ENCODE results near the gene GPR137.
A peak's percentile ranks its signal among the peaks of the same experiment; 100 is the strongest.
"Not testable (repeated sequence)": the region's sequence is repeated elsewhere in the genome, so short reads cannot be mapped to it uniquely, and the experiment has no call there.

GPR137 gene

DNA sequence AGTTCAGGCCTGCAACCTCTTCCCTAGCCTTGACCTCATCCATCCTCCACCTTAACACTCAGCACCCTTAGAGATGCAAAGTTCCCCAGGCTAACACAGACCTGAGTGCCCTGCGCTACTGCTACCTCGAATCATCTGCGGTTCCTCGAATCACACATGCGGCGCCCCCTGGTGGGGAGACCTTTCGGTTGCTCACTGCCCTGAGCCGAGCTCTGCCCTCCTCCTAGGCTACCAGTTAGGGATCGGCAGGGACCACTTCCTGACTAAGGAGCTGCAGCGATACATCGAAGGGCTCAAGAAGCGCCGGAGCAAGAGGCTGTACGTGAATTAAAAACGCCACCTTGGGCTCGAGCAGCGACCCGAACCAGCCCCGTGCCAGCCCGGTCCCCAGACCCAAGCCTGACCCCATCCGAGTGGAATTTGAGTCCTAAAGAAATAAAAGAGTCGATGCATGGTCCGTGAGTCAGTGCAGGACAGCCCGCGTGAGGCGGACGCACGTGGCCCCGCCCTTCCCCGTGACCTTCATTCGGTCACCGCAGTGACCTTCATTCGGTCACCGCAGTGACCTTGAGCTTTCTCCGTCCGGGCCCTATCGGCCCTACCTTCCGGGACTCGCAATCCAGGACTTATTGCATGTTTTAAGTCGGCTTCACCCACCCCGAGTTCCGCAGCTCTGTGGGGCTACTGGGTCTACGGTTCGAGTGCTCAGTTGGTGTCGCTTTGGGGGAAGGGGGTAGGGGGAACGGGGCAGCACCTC is 18.8 kb downstream of the GPR137 start:
- peak; percentile 80 for DNase-seq (ENCODE audit: low spot score)

DNA sequence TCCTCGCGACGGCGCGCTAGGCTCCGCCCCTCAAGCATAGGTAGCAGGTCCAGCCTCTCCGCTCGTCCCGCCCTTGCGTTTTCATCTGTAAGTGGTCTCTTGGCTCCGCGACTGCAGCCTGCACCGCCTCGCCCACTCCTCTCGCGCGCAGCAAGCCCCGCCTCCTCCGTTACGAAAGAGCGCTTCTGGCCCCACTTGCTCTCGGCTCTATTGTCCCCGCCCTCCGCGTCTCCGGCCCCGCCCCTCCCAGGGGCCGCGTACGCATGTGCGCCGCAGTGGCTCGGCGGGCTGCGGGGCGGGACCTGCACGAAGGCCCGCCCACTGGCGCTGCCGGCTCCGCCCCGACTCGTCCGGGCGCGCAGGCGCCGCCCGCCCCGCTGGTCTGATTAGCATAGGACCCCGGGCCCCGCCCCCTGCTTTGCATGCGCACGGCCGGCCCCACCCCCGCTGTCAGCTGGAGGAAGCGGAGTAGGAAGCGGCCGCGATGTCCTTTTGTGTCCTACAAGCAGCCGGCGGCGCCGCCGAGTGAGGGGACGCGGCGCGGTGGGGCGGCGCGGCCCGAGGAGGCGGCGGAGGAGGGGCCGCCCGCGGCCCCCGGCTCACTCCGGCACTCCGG is 19.5 kb downstream of the GPR137 start, which contains the start of gene ESRRA:
Gene ESRRA, plus strand, starts transcription at position 450 of the 616 bp plus-strand sequence. CDS start 1,656 bp downstream, outside the sequence.
- DNase-seq (ENCODE audit: low spot score): peak; percentile 85

DNA sequence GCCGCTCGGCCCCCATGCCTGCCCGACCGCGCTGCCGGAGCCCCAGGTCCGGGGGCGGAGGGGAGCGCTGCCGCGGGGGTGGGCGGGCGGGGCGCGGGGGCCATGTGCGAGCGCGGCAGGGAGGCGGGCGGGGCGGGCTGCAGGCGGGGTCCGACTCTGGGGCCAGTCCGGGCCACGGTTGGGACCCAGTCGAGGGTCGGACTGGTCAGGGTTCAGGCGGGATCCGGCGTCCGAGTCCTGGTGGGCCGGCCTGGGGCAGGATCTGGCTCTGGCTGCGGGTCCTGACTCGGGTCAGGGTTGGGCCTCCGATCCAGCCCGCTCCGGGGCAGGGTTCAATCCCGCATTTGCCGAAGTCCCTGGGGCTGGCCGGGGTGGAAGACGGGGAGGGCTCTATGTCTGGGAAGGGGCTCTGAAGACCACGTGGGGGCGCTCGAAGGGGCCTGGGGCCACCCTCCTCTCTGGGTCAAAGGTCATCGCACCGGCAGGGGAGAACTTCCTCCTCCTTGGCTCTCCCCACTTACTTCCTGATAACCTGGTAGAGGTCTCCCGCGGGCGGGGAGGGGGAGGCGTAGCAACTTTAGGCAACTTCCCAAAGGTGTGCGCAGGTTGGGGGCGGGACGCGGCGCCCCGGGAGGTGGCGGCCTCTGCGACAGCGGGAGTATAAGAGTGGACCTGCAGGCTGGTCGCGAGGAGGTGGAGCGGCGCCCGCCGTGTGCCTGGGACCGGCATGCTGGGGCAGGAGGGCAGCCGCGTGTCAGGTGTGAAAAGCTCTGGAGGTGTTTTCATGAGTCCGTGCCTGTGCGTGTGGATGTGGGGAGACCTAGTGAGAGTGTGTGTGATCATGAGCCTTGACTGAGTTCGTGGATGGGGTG is 20.3 kb downstream of the GPR137 start:
- DNase-seq (ENCODE audit: low spot score): peak; percentile 58

DNA sequence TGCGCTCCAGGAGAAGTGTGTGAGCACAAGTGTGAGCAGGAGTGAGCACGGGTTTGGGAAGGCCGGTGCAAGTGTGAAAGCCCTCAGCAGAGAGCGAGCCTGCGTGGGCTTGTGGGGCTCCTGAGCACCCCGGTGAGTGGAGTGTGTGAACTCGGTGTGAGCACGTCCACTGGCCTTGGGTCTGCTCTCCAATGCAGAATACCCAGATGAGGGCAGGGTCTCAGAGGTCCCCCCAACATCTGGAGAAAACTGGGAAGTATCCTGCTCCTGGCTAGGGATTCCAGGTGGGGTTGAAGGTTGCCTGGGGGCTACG is 20.9 kb downstream of the GPR137 start:
- DNase-seq (ENCODE audit: low spot score): no peak

DNA sequence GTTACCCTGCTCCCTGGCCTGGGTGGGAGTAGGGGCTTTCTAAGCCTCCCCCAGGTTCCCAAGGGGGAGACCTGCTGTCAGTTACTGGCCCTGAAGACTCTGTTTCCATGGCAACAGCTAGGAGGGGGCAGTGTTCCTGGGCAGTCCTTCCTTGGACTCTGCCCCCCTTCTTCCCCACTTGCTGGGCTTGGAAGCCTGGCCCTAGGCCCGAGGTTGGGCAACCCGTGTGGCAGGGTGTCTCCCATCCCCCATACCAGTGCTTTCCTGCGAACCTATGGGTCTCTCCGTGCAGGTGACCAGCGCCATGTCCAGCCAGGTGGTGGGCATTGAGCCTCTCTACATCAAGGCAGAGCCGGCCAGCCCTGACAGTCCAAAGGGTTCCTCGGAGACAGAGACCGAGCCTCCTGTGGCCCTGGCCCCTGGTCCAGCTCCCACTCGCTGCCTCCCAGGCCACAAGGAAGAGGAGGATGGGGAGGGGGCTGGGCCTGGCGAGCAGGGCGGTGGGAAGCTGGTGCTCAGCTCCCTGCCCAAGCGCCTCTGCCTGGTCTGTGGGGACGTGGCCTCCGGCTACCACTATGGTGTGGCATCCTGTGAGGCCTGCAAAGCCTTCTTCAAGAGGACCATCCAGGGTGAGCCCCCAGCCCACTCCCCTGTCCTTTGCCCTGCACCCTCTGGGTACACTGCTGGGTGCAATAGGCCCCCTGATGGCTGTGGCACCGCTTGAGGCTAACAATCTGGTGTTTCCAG is 21.4 kb downstream of the GPR137 start:
- no peak for DNase-seq (ENCODE audit: low spot score)

DNA sequence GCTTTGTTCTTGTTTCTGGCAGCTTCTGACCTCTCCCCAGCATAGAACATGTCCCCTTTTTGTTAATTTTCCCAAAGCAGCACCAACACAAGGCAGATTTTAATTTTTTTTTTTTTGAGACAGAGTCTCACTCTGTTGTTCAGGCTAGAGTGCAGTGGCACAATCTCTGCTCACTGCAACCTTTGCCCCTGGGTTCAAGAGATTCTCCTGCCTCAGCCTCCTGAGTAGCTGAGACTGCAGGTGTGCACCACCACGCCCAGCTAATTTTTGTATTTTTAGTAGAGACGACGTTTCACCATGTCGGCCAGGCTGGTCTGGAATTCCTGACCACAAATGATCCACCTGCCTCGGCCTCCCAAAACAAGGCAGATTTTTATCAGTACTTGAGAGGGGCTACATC is 22.1 kb downstream of the GPR137 start:
- not testable (repeated sequence) for DNase-seq (ENCODE audit: low spot score)

DNA sequence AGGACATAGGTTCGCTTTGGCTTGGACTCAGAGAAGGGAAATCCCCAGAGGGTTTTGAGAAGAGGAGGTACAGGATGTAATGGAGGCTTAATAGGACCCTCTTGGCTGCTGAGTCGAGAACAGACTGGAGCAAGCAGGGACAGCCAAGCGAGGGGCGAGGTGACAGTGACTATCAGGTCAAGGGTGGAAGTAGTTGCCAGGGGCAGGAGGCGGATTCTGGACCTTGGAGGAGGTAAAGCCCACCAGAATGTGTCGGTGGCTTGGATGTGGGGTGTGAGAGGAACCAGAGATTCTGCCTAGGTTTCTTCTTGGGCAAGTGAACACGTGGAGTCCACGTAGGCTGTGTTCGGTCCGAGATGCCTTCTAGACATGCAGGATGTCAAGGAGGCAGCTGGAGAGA is 27.3 kb downstream of the GPR137 start:
- DNase-seq (ENCODE audit: low spot score): no peak

DNA sequence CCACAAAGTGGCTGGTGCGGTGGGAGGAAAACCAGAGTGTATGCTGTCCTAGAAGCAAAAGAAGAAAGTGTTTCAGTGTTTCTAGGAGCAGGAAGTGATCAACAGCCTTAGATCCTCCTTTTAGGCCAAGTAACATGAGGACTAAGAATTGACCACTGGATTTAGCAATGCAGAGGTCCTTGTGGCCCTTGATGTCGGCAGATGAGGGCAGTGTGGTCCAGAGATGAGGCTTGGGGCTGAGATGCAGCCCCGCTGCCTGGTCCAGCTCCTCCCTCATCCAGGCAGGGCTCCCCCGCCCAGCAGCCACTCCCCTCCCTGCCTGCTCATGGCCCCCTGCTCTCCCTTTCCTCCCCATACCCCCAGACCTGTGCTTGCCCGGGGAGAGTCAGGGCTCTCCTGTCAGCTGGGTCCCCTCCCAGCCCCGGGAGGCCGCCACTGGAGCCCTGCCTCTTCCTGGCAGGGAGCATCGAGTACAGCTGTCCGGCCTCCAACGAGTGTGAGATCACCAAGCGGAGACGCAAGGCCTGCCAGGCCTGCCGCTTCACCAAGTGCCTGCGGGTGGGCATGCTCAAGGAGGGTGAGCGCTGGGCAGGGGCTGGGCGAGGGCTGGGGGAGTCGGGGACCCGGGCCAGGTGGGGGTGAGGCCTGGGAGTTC is 28.0 kb downstream of the GPR137 start:
- no peak for DNase-seq (ENCODE audit: low spot score)

DNA sequence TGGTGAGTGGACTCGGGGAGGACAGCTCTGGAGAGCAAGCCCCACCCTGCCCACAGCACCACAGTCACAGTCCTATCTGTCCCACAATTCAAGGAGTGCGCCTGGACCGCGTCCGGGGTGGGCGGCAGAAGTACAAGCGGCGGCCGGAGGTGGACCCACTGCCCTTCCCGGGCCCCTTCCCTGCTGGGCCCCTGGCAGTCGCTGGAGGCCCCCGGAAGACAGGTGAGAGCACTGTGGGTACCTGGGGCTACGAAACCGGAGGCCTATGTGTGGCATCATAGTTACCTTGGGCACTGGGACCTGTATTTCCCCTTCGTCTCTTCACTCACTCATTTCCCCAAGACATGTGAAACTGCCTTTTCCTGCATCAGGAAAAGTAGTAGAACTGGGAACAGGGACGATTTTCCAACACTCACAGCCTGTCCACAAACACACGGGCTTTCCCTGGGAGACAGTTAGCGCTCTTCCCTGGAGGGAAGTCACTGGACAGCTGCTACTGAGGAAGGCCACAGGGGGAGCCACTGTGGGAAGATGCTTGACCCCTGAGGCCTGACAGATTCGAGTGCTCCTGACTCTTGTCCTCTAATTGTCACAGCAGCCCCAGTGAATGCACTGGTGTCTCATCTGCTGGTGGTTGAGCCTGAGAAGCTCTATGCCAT is 28.6 kb downstream of the GPR137 start:
- no peak for DNase-seq (ENCODE audit: low spot score)

DNA sequence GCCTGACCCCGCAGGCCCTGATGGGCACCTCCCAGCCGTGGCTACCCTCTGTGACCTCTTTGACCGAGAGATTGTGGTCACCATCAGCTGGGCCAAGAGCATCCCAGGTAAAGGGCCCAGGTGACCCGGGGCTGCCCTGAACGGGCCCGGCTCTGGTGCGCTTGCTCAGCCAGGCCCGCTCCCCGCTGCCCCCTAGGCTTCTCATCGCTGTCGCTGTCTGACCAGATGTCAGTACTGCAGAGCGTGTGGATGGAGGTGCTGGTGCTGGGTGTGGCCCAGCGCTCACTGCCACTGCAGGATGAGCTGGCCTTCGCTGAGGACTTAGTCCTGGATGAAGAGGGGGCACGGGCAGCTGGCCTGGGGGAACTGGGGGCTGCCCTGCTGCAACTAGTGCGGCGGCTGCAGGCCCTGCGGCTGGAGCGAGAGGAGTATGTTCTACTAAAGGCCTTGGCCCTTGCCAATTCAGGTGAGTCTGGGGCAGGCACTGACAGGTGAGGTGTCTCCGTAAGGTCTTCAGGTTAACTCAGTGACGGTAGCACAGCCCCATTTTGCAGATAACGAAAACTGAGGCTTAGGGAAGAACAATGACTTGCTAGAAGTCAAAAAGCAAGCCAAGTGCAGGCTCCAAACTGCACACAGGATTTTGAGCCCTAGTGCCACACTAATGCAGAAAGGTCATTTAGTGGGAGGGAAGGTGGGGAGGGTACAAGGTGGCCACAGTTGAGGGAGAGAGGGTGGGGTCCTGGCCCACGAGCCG is 29.3 kb downstream of the GPR137 start:
- no peak for DNase-seq (ENCODE audit: low spot score)

DNA sequence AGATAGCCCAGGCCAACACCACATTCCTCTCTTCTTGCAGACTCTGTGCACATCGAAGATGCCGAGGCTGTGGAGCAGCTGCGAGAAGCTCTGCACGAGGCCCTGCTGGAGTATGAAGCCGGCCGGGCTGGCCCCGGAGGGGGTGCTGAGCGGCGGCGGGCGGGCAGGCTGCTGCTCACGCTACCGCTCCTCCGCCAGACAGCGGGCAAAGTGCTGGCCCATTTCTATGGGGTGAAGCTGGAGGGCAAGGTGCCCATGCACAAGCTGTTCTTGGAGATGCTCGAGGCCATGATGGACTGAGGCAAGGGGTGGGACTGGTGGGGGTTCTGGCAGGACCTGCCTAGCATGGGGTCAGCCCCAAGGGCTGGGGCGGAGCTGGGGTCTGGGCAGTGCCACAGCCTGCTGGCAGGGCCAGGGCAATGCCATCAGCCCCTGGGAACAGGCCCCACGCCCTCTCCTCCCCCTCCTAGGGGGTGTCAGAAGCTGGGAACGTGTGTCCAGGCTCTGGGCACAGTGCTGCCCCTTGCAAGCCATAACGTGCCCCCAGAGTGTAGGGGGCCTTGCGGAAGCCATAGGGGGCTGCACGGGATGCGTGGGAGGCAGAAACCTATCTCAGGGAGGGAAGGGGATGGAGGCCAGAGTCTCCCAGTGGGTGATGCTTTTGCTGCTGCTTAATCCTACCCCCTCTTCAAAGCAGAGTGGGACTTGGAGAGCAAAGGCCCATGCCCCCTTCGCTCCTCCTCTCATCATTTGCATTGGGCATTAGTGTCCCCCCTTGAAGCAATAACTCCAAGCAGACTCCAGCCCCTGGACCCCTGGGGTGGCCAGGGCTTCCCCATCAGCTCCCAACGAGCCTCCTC is 30.2 kb downstream of the GPR137 start:
- DNase-seq (ENCODE audit: low spot score): not testable (repeated sequence)

DNA sequence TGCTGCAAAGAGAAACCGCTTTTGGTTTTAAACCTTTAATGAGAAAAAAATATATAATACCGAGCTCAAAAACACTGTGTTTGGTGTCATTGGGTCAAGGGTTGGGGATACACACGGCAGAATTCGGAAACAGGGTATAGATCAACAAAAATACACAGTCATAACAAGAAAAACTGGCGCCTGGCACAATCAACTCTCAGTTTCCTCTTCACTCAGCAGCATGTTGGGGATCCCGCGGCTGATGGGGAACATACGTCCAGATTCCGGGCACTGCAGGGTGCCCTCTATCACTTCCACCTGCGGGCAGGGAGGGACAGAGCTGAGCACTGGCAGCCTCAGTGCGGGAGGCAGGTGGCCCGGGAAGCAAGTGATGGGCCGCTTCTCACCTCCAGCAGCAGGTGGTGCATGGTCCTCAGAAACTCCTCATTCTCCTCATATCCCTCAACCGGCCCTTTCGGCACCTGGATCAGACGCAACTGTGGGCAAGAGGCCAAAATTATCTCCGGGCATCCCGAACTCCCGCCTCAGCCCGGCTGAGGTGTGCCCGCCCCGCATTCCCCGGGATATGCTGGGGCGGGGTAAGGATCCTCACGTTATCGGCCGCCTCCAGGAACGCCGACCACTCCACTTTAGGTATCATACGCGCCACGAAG is 31.1 kb downstream of the GPR137 start:
- no peak for DNase-seq (ENCODE audit: low spot score)

DNA sequence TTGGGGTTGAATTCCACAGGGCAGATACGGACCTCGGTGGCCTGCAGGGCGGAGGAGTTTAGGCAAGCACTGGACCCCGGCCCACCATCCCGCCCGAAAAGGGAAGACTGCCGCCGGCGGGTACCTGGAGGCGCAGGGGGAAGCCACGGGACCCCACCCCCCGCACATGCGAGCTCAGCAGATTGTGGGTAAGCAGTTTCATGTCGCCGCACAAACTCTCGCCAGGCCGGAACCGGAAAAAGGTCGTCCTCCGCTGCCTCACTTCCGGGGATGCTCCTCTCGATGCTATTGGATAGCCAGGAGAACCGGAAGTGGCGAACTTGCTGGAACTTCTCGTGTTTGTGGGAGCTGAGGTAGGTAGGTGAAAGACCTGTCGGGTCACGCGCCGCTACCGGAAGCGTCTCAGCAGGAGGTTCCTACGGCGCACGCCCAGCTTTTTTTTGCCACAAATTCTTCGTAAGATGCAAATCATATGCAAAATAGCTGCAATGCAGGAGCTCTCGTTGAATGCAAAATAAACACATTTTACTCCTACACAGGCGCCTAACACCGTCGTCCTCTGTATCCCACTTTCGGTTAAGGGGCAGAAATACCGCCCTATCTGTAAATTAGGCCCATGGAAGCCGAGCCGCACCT is 31.8 kb downstream of the GPR137 start, which contains the start of gene TRMT112:
Gene TRMT112, minus strand, starts transcription at position 235 of the 636 bp plus-strand sequence. Its CDS starts 33 bp downstream, at position 202.
- DNase-seq (ENCODE audit: low spot score): peak; percentile 87

DNA sequence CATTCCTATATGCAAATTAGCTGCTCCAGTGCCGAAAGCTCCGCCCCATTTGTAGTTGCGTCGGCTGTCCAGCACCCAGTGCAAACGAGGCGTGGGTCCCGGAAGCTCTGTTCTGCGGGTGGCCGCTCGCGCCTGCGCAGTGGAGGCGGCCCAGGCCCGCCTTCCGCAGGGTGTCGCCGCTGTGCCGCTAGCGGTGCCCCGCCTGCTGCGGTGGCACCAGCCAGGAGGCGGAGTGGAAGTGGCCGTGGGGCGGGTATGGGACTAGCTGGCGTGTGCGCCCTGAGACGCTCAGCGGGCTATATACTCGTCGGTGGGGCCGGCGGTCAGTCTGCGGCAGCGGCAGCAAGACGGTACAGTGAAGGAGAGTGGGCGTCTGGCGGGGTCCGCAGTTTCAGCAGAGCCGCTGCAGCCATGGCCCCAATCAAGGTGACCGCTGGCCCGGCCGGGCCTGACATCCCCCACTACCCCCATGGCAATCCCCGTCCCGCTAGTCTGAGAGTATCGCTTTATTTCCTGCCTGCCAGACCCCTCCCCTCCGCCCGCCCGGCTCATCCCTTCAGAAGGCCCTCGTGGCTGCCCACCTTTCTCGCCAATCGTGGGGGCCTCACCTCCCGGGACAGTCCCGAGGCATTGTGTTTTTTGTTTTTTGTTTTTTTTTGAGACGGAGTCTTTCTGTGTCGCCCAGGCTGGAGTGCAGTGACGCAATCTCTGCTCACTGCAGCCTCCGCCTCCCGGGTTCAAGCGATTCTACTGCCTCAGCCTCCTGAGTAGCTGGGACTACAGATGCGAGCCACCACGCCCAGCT is 32.5 kb downstream of the GPR137 start, which contains the start of gene PRDX5:
Gene PRDX5, plus strand, starts transcription at position 161 of the 805 bp plus-strand sequence. Its CDS starts 95 bp downstream, at position 256.
- DNase-seq (ENCODE audit: low spot score): peak; percentile 86

DNA sequence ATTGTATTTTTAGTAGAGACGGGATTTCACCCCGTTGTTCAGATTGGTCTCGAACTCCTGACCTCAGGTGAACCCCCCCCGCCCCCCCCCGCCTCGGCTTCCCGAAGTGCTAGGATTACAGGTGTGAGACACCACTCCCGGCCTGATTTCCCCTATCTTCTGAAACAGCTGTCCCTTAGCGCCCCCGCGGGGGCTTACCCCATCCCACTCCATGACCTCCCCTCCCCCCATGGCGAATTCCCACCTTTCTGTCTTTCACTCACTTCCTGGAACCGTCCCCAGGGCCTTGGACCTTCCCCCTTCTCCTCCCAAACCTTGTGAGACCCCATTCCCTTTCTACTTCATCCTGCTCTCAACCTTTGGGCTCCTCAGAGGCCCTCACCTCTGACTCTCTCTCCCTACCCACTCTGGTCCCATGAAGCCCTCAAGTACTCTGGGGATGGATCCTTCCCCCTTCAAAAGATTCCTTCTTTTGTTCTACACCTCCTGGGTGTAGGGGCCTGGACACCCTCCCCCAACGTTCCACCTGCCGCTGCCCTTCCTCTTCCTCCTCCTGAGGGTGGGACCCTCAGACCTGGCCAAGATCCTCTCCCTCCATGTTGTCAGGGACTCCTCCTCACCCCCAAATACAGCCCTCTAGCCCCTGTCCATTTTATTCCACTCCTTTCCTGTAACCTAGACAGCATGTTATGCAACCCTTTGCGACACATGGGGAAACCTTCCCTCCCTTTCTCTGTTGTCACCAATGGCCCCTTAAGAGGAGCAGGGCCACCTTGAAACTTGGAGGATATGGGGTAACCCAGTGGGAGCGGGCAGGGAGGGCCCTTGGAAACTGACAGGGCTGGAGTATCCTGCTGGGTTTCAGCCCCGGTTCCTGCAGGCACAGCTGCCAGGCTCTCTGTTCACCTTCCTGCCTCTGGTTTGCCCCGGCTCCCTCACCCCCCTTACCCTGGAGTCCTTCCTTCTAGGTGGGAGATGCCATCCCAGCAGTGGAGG is 33.4 kb downstream of the GPR137 start:
- DNase-seq (ENCODE audit: low spot score): no peak

DNA sequence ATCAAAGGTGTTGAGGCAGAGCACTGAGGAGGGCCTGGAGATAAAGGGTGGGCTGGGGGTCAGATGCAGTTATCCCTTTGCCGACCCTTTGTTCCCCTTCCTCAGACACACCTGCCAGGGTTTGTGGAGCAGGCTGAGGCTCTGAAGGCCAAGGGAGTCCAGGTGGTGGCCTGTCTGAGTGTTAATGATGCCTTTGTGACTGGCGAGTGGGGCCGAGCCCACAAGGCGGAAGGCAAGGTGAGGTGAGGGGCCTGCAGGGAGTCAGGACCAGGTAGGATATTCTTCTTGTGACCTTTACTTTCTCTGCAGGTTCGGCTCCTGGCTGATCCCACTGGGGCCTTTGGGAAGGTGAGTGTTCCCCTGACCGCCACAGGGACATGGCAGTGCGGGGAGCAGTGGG is 34.9 kb downstream of the GPR137 start:
- no peak for DNase-seq (ENCODE audit: low spot score)
